Mammary epithelial cell (primary cell): Measurements from ENCODE around the gene KMT2C.

Source experiments
- CTCF ChIP-seq, 2 donors: IDR thresholded peaks in 1 of 2; conservative IDR thresholded peaks in 1 of 2; 2 replicates each; pipeline ENCODE4 v1.5.1; 2011 to 2012; ENCODE audit warnings: inconsistent platforms in 2 of 2, low read length in 2 of 2, mild to moderate bottlenecking in 2 of 2, control low read depth in 1 of 2, low read depth in 1 of 2; ENCODE audit not compliant: insufficient read depth in 1 of 2; ENCODE audit errors: extremely low read depth in 1 of 2
- EZH2 ChIP-seq: IDR thresholded peaks from 2 replicates; pipeline ENCODE4 v1.6.1; 2012; ENCODE audit warnings: low read length, inconsistent platforms, borderline replicate concordance

GRCh38 chr7:152443586-152443985 is 7.8 kb upstream of the KMT2C start:
- TF ChIP-seq CTCF (conservative IDR thresholded peaks at IDR 0.05 in 1 of 2, IDR thresholded peaks at IDR 0.05 in 1 of 2; ENCODE audit: extremely low read depth in 1 of 2, insufficient read depth in 1 of 2, low read depth in 1 of 2, low read length in 2 of 2) (no peak), EZH2 (no peak)
